Measurements from ENCODE around the gene SERPINB1. TPM values are rescaled to one million over a fixed set of nuclear protein-coding genes. Genes with fewer than 3 reads are reported as not detected.
A peak's percentile ranks its signal among the peaks of the same experiment; 100 is the strongest.
"Not testable (repeated sequence)": the region's sequence is repeated elsewhere in the genome, so short reads cannot be mapped to it uniquely, and the experiment has no call there.

SERPINB1 gene
- total RNA-seq, 1 donor from 2014 or later = 61.6 TPM

- no peaks in the 10 kb centered on the region for H3K9me3 Mint-ChIP-seq (ENCODE audit: low read depth)
- peaks cover 18% of the 10 kb centered on the region for H3K4me1 Mint-ChIP-seq (ENCODE audit: low read depth)
- H3K4me3 Mint-ChIP-seq (ENCODE audit: low read depth) = no peak overlapping the region
- no peaks in the 10 kb centered on the region for H3K27me3 Mint-ChIP-seq
- no peaks in the 10 kb centered on the region for H3K36me3 Mint-ChIP-seq (ENCODE audit: insufficient read depth)
- H3K27ac Mint-ChIP-seq = peak overlapping the region; percentile 72
- TF ChIP-seq CTCF (IDR thresholded peaks at IDR 0.05; ENCODE audit: unreplicated experiment) = no peak
- no peak for DNase-seq (ENCODE audit: low spot score, unreplicated experiment)
These were observed 13.4 kb upstream of the SERPINB1 start for GRCh38 chr6:2855061-2855519.

GRCh38 chr6:2854396-2854982 lies 12.8 kb upstream of the SERPINB1 start:
- H3K9me3 Mint-ChIP-seq (ENCODE audit: low read depth) = no peaks in the 10 kb centered on the region
- no peak for TF ChIP-seq CTCF (IDR thresholded peaks at IDR 0.05; ENCODE audit: unreplicated experiment)
- no peak overlapping the region for H3K4me3 Mint-ChIP-seq (ENCODE audit: low read depth)
- no peaks in the 10 kb centered on the region for H3K27me3 Mint-ChIP-seq
- DNase-seq (ENCODE audit: low spot score, unreplicated experiment) = no peak
- peaks cover 18% of the 10 kb centered on the region for H3K4me1 Mint-ChIP-seq (ENCODE audit: low read depth)
- H3K36me3 Mint-ChIP-seq (ENCODE audit: insufficient read depth) = no peaks in the 10 kb centered on the region
- peak overlapping the region; percentile 72 for H3K27ac Mint-ChIP-seq

- no peaks in the 10 kb centered on the region for H3K27me3 Mint-ChIP-seq
- peak overlapping the region; percentile 93 for H3K27ac Mint-ChIP-seq
- no peak for DNase-seq (ENCODE audit: low spot score, unreplicated experiment)
- H3K9me3 Mint-ChIP-seq (ENCODE audit: low read depth) = no peaks in the 10 kb centered on the region
- H3K4me1 Mint-ChIP-seq (ENCODE audit: low read depth) = peaks cover 18% of the 10 kb centered on the region
- TF ChIP-seq CTCF (IDR thresholded peaks at IDR 0.05; ENCODE audit: unreplicated experiment) = peak; percentile 37
- H3K4me3 Mint-ChIP-seq (ENCODE audit: low read depth) = no peak overlapping the region
- no peaks in the 10 kb centered on the region for H3K36me3 Mint-ChIP-seq (ENCODE audit: insufficient read depth)
These were observed 12.2 kb upstream of the SERPINB1 start for GRCh38 chr6:2853769-2854395.

GRCh38 chr6:2853378-2853768 lies 11.7 kb upstream of the SERPINB1 start:
- H3K36me3 Mint-ChIP-seq (ENCODE audit: insufficient read depth); H3K9me3 Mint-ChIP-seq (ENCODE audit: low read depth); H3K4me3 Mint-ChIP-seq (ENCODE audit: low read depth); DNase-seq (ENCODE audit: low spot score, unreplicated experiment); H3K27me3 Mint-ChIP-seq: not testable (repeated sequence)
- Mint-ChIP-seq H3K27ac (peak overlapping the region; percentile 93), H3K4me1 (ENCODE audit: low read depth) (peaks cover 18% of the 10 kb centered on the region)

- H3K36me3 Mint-ChIP-seq (ENCODE audit: insufficient read depth) = no peaks in the 10 kb centered on the region
- H3K9me3 Mint-ChIP-seq (ENCODE audit: low read depth) = no peaks in the 10 kb centered on the region
- H3K27ac Mint-ChIP-seq = peak overlapping the region; percentile 54
- no peak overlapping the region for H3K4me3 Mint-ChIP-seq (ENCODE audit: low read depth)
- DNase-seq (ENCODE audit: low spot score, unreplicated experiment) = no peak
- TF ChIP-seq CTCF (IDR thresholded peaks at IDR 0.05; ENCODE audit: unreplicated experiment) = no peak
- peaks cover 20% of the 10 kb centered on the region for H3K4me1 Mint-ChIP-seq (ENCODE audit: low read depth)
- H3K27me3 Mint-ChIP-seq = no peaks in the 10 kb centered on the region
These were observed 11.3 kb upstream of the SERPINB1 start for GRCh38 chr6:2852921-2853322.

GRCh38 chr6:2852514-2852855 lies 10.8 kb upstream of the SERPINB1 start:
- H3K36me3 Mint-ChIP-seq (ENCODE audit: insufficient read depth) = no peaks in the 10 kb centered on the region
- no peaks in the 10 kb centered on the region for H3K27me3 Mint-ChIP-seq
- no peak overlapping the region for H3K4me3 Mint-ChIP-seq (ENCODE audit: low read depth)
- DNase-seq (ENCODE audit: low spot score, unreplicated experiment) = no peak
- no peaks in the 10 kb centered on the region for H3K9me3 Mint-ChIP-seq (ENCODE audit: low read depth)
- H3K27ac Mint-ChIP-seq = no peak overlapping the region
- TF ChIP-seq CTCF (IDR thresholded peaks at IDR 0.05; ENCODE audit: unreplicated experiment) = no peak
- peaks cover 20% of the 10 kb centered on the region for H3K4me1 Mint-ChIP-seq (ENCODE audit: low read depth)

Measured in progenitor cell of endocrine pancreas (in vitro differentiated cells).